ENCODE results near the gene CTSO. TPM values are rescaled to one million over a fixed set of nuclear protein-coding genes. Genes with fewer than 3 reads are reported as not detected.
"Not testable (repeated sequence)": the region's sequence is repeated elsewhere in the genome, so short reads cannot be mapped to it uniquely, and the experiment has no call there.

The CTSO gene
- polyA plus RNA-seq, 2 of the 4 experiments (the other 2 are of a cell fraction) = 0.81 to 2.0 TPM

- ChIA-PET CTCF (no interaction called here), POLR2A (no interaction called here)
- FAIRE-seq (no peak), ATAC-seq (no peak), DNase-seq (ENCODE audit: low read depth in 1 of 2, low spot score in 1 of 2) (no peak)
- Histone ChIP-seq H3K4me2 (no peak overlapping the region), H3K4me1 (no peaks in the 10 kb centered on the region), H3K27ac (no peak overlapping the region), H3K9me3 (no peaks in the 10 kb centered on the region), H3K4me3 (no peak overlapping the region)
- no peak for TF ChIP-seq FOXS1 (CRISPR knock-in tag; IDR thresholded peaks at IDR 0.05)
- no peak for TF ChIP-seq BHLHE40 (IDR thresholded peaks at IDR 0.05; ENCODE audit: low read depth, low read length)
- TF ChIP-seq RARB (CRISPR knock-in tag; IDR thresholded peaks at IDR 0.05) = no peak
- TF ChIP-seq SREBF2 (IDR thresholded peaks at IDR 0.05) = no peak
- TF ChIP-seq TP53 (CRISPR knock-in tag; IDR thresholded peaks at IDR 0.05) = no peak
- no peak for TF ChIP-seq HDAC2 (IDR thresholded peaks at IDR 0.05)
- TF ChIP-seq BCL3 (IDR thresholded peaks at IDR 0.05) = no peak
- TF ChIP-seq KDM5A (IDR thresholded peaks at IDR 0.05) = no peak
- TF ChIP-seq HOXB13 (CRISPR knock-in tag; IDR thresholded peaks at IDR 0.05; ENCODE audit: low read depth) = no peak
- WGBS (ENCODE audit: missing lambda C conversion rate) = 36% methylated on average over 6 of the region's 6 CpGs
Measured at GRCh38 chr4:155941085-155941790, 12.4 kb downstream of the CTSO start.

GRCh38 chr4:155935389-155935986 lies 18.2 kb downstream of the CTSO start:
- 21% methylated on average over 4 of the region's 4 CpGs for WGBS (ENCODE audit: missing lambda C conversion rate)
- POLR2A ChIA-PET = no interaction called here
- Histone ChIP-seq H3K9me3 (no peaks in the 10 kb centered on the region), H3K27ac (no peak overlapping the region), H3K4me2 (no peak overlapping the region), H3K4me1 (no peaks in the 10 kb centered on the region), H3K4me3 (no peak overlapping the region)
- FAIRE-seq (no peak), DNase-seq (ENCODE audit: low read depth in 1 of 2, low spot score in 1 of 2) (no peak), ATAC-seq (no peak)
- no peak for TF ChIP-seq SMC3 (IDR thresholded peaks at IDR 0.05)
- TF ChIP-seq MAZ (IDR thresholded peaks at IDR 0.05; ENCODE audit: borderline replicate concordance, low read depth, low read length) = no peak
- TF ChIP-seq JUNB (IDR thresholded peaks at IDR 0.05) = no peak
- no peak for TF ChIP-seq KDM1A (IDR thresholded peaks at IDR 0.05; ENCODE audit: low read depth)
- no peak for TF ChIP-seq NR3C1 (IDR thresholded peaks at IDR 0.05)
- TF ChIP-seq USF2 (IDR thresholded peaks at IDR 0.05) = no peak
- TF ChIP-seq HDAC2 (IDR thresholded peaks at IDR 0.05) = no peak
- TF ChIP-seq, protein P1, sequence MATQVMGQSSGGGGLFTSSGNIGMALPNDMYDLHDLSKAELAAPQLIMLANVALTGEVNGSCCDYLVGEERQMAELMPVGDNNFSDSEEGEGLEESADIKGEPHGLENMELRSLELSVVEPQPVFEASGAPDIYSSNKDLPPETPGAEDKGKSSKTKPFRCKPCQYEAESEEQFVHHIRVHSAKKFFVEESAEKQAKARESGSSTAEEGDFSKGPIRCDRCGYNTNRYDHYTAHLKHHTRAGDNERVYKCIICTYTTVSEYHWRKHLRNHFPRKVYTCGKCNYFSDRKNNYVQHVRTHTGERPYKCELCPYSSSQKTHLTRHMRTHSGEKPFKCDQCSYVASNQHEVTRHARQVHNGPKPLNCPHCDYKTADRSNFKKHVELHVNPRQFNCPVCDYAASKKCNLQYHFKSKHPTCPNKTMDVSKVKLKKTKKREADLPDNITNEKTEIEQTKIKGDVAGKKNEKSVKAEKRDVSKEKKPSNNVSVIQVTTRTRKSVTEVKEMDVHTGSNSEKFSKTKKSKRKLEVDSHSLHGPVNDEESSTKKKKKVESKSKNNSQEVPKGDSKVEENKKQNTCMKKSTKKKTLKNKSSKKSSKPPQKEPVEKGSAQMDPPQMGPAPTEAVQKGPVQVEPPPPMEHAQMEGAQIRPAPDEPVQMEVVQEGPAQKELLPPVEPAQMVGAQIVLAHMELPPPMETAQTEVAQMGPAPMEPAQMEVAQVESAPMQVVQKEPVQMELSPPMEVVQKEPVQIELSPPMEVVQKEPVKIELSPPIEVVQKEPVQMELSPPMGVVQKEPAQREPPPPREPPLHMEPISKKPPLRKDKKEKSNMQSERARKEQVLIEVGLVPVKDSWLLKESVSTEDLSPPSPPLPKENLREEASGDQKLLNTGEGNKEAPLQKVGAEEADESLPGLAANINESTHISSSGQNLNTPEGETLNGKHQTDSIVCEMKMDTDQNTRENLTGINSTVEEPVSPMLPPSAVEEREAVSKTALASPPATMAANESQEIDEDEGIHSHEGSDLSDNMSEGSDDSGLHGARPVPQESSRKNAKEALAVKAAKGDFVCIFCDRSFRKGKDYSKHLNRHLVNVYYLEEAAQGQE (IDR thresholded peaks at IDR 0.05) = no peak
- TF ChIP-seq POLR2A (IDR thresholded peaks at IDR 0.05; ENCODE audit: low read length) = no peak
- TF ChIP-seq NFE2L2 (conservative IDR thresholded peaks at IDR 0.05; ENCODE audit: low read length) = no peak
- TF ChIP-seq HES2 (IDR thresholded peaks at IDR 0.05) = no peak
- no peak for TF ChIP-seq JUN (IDR thresholded peaks at IDR 0.05)
- no peak for TF ChIP-seq KDM5A (IDR thresholded peaks at IDR 0.05)
- TF ChIP-seq BHLHE40 (IDR thresholded peaks at IDR 0.05; ENCODE audit: low read depth, low read length) = no peak
- no peak for TF ChIP-seq CBX8 (IDR thresholded peaks at IDR 0.05)
- CTCF ChIA-PET = no interaction called here

GRCh38 chr4:155934634-155935033 lies 19.0 kb downstream of the CTSO start:
- DNase-seq (ENCODE audit: low read depth in 1 of 2, low spot score in 1 of 2); H3K4me3 ChIP-seq; H3K9me3 ChIP-seq; H3K4me1 ChIP-seq; ATAC-seq; FAIRE-seq; H3K4me2 ChIP-seq; CTCF ChIA-PET; POLR2A ChIA-PET; H3K27ac ChIP-seq: not testable (repeated sequence)
- 68% methylated on average over 4 of the region's 4 CpGs for WGBS (ENCODE audit: missing lambda C conversion rate)
